Omental fat pad (tissue), 4 donors: Measurements from ENCODE around the gene MPPED2. TPM values are rescaled to one million over a fixed set of nuclear protein-coding genes. Genes with fewer than 3 reads are reported as not detected.

ENCODE experiments used
- ATAC-seq: fragments of 150-250 bp; one replicate; pipeline ENCODE4 v1.9.1; 2016; ENCODE audit warnings: mild to moderate bottlenecking, moderate library complexity; ENCODE audit not compliant: low FRiP score
- DNase-seq: peaks from one replicate; pipeline ENCODE4 v3.0.0-alpha.2; 2019; ENCODE audit warnings: low spot score
- CTCF ChIP-seq, 3 donors: fragments of 450-650 bp; IDR thresholded peaks; one replicate each; pipeline ENCODE4 v1.5.1; 2016 to 2017; ENCODE audit warnings: antibody characterized with exemption in 3 of 3, mild to moderate bottlenecking in 3 of 3, moderate library complexity in 2 of 3
- total RNA-seq, 4 donors: library from RNA; depleted of rRNA; stranded (reverse); fragments of >200 nt; gene quantifications; one replicate each; pipeline ENCODE4 v1.1.0, GENCODE V29; 2016

Gene MPPED2
- total RNA-seq, 4 donors from 2014 or later: 5.6 to 12.0 (median 8.7) TPM

GRCh38 chr11:30365793-30366517, 220.2 kb downstream of the MPPED2 start:
- TF ChIP-seq CTCF (IDR thresholded peaks at IDR 0.05): no peak
- DNase-seq (no peak), ATAC-seq (no peak)

- DNase-seq: no peak
- no peak for TF ChIP-seq CTCF (IDR thresholded peaks at IDR 0.05)
- ATAC-seq: no peak
These were observed 221.2 kb downstream of the MPPED2 start for GRCh38 chr11:30364837-30365482.

GRCh38 chr11:30364139-30364836, 221.9 kb downstream of the MPPED2 start:
- DNase-seq (no peak), ATAC-seq (no peak)
- TF ChIP-seq CTCF (IDR thresholded peaks at IDR 0.05): no peak

GRCh38 chr11:30360741-30361140, 225.4 kb downstream of the MPPED2 start:
- no peak for ATAC-seq
- no peak for TF ChIP-seq CTCF (IDR thresholded peaks at IDR 0.05)
- no peak for DNase-seq
